Stomach (tissue), 4 donors: ENCODE data around the gene NANOS3.

Source experiments
- CTCF ChIP-seq, 7 experiments: fragments of 450-650 bp in 4 of 7; fragments of 200-600 bp in 3 of 7; sonication (generic) in 3 of 7; IDR thresholded peaks; one replicate each; pipeline ENCODE4 v1.5.1; 2016 to 2019; ENCODE audit warnings: antibody characterized with exemption in 7 of 7, control low read depth in 2 of 7, mild to moderate bottlenecking in 1 of 7
- POLR2A ChIP-seq, 4 donors: fragments of 450-650 bp; IDR thresholded peaks; one replicate each; pipeline ENCODE4 v1.6.1; 2016; ENCODE audit warnings: antibody characterized with exemption in 4 of 4, control low read depth in 2 of 4, mild to moderate bottlenecking in 1 of 4, moderate library complexity in 1 of 4

- TF ChIP-seq POLR2A (IDR thresholded peaks at IDR 0.05): peak in 2 of 4 donors; percentile 53 to 54
- peak in 4 of 7 experiments; percentile 7 to 55 (median 27) for TF ChIP-seq CTCF (IDR thresholded peaks at IDR 0.05)
These were observed 29.3 kb upstream of the NANOS3 start for GRCh38 chr19:13847407-13848339.
